ENCODE data around the gene SHD.
"Not testable (repeated sequence)": the region's sequence is repeated elsewhere in the genome, so short reads cannot be mapped to it uniquely, and the experiment has no call there.

DNA sequence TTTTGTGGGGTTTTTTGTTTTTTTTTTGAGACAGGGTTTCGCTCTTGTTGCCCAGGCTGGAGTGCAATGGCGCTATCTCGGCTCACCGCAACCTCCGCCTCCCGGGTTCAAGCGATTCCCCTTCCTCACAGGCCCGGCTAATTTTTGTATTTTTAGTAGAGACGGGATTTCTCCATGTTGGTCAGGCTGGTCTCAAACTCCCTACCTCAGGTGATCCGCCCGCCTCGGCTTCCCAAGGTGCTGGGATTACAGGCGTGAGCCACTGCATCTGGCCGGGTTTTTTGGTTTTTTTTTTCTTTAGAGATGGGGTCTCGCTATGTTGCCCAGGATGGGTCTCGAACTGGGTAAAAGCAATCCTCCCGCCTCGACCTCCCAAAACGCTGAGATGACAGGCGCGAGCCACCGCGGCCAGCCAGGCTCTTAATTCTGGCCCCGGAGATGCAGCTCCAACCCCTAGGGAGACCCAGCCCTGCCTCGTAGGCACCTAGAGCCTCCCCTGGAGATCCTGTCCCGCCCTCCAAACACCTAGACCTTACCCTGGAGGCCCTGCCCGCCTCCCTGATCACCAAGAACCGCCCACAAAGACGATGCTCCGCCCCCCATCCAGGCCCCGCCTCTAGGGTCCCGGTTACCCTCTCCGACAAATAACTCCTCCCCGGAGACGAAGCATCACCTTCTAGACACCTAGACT is 50.1 kb downstream of the SHD start:
- TF ChIP-seq, protein P1, sequence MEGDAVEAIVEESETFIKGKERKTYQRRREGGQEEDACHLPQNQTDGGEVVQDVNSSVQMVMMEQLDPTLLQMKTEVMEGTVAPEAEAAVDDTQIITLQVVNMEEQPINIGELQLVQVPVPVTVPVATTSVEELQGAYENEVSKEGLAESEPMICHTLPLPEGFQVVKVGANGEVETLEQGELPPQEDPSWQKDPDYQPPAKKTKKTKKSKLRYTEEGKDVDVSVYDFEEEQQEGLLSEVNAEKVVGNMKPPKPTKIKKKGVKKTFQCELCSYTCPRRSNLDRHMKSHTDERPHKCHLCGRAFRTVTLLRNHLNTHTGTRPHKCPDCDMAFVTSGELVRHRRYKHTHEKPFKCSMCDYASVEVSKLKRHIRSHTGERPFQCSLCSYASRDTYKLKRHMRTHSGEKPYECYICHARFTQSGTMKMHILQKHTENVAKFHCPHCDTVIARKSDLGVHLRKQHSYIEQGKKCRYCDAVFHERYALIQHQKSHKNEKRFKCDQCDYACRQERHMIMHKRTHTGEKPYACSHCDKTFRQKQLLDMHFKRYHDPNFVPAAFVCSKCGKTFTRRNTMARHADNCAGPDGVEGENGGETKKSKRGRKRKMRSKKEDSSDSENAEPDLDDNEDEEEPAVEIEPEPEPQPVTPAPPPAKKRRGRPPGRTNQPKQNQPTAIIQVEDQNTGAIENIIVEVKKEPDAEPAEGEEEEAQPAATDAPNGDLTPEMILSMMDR (conservative IDR thresholded peaks at IDR 0.05; ENCODE audit: low read depth, low read length) = not testable (repeated sequence)
- TF ChIP-seq MAFK, FOS, CHD1, NFE2L2 (IDR thresholded peaks at IDR 0.05; ENCODE audit: low read depth, low read length): not testable (repeated sequence)
